CD14-positive monocyte (primary cell): ENCODE measurements around the gene ADK. TPM values are rescaled to one million over a fixed set of nuclear protein-coding genes. Genes with fewer than 3 reads are reported as not detected.

ENCODE experiments used
- DNase-seq, 3 donors: peaks; one replicate each; pipeline ENCODE4 v3.0.0-alpha.2; 2011 to 2022
- H2AFZ ChIP-seq: 2 replicates; pipeline ENCODE4 v1.6.0; 2012; ENCODE audit warnings: mild to moderate bottlenecking, low read depth, low read length, inconsistent platforms; ENCODE audit not compliant: insufficient read depth, poor library complexity, severe bottlenecking
- H3K27ac ChIP-seq, 2 donors: 1 replicate in 1 of 2; 2 replicates in 1 of 2; pipeline ENCODE4 v1.5.1; 2012 to 2013; ENCODE audit warnings: low read length in 2 of 2, control low read depth in 1 of 2, inconsistent platforms in 1 of 2, low read depth in 1 of 2, mild to moderate bottlenecking in 1 of 2
- H3K27me3 ChIP-seq, 2 donors: one replicate each; pipeline versions ENCODE4 v1.6.0 to v1.6.1; 2011 to 2013; ENCODE audit warnings: low read length in 2 of 2; ENCODE audit not compliant: control insufficient read depth in 2 of 2, insufficient read depth in 2 of 2
- H3K36me3 ChIP-seq, 2 donors: replicated peaks in 1 of 2; 1 replicate in 1 of 2; 2 replicates in 1 of 2; pipeline versions ENCODE4 v1.5.1 to v1.6.1; 2012 to 2013; ENCODE audit warnings: low read length in 2 of 2, control low read depth in 1 of 2, inconsistent platforms in 1 of 2, mild to moderate bottlenecking in 1 of 2; ENCODE audit not compliant: insufficient read depth in 2 of 2, control insufficient read depth in 1 of 2
- H3K4me1 ChIP-seq, 2 donors: 1 replicate in 1 of 2; 2 replicates in 1 of 2; pipeline versions ENCODE4 v1.5.1 to v1.6.1; 2012 to 2013; ENCODE audit warnings: low read length in 2 of 2, control low read depth in 1 of 2, inconsistent platforms in 1 of 2, mild to moderate bottlenecking in 1 of 2, moderate library complexity in 1 of 2; ENCODE audit not compliant: insufficient read depth in 2 of 2, control insufficient read depth in 1 of 2
- H3K4me2 ChIP-seq: replicated peaks from 2 replicates; pipeline ENCODE3; 2012; ENCODE audit warnings: low read length, moderate library complexity, mild to moderate bottlenecking; ENCODE audit not compliant: poor library complexity, severe bottlenecking; ENCODE audit errors: extremely low read depth
- H3K4me3 ChIP-seq, 3 experiments: fragments of 200-600 bp in 1 of 3; sonication (generic) in 1 of 3; replicated peaks in 1 of 3; 1 replicate in 2 of 3; 2 replicates in 1 of 3; pipeline ENCODE4 v1.5.1; 2011 to 2013; ENCODE audit warnings: low read length in 3 of 3, mild to moderate bottlenecking in 3 of 3, control low read depth in 2 of 3, low read depth in 2 of 3, inconsistent platforms in 1 of 3, moderate library complexity in 1 of 3
- H3K79me2 ChIP-seq: 2 replicates; pipeline ENCODE4 v1.6.0; 2012; ENCODE audit warnings: mild to moderate bottlenecking, control low read depth, inconsistent platforms, low read length, moderate library complexity; ENCODE audit not compliant: insufficient read depth
- H3K9ac ChIP-seq: 2 replicates; pipeline ENCODE4 v1.6.0; 2017; ENCODE audit warnings: low read length, mild to moderate bottlenecking; ENCODE audit not compliant: insufficient read depth, poor library complexity, severe bottlenecking
- H3K9me3 ChIP-seq, 2 donors: replicated peaks in 1 of 2; 1 replicate in 1 of 2; 2 replicates in 1 of 2; pipeline versions ENCODE4 v1.5.1 to v1.6.1; 2012 to 2013; ENCODE audit warnings: low read length in 2 of 2, control low read depth in 1 of 2; ENCODE audit not compliant: control insufficient read depth in 1 of 2, insufficient read depth in 1 of 2
- H4K20me1 ChIP-seq: 2 replicates; pipeline ENCODE4 v1.6.0; 2012; ENCODE audit warnings: mild to moderate bottlenecking, low read length, control low read depth, moderate library complexity; ENCODE audit not compliant: insufficient read depth
- H3K27ac Mint-ChIP-seq, 7 donors: one replicate each; pipeline ENCODE4 v1.8.0; 2020; ENCODE audit warnings: mild to moderate bottlenecking in 7 of 7, mixed read lengths in 7 of 7, moderate library complexity in 6 of 7, inconsistent platforms in 2 of 7
- H3K27me3 Mint-ChIP-seq, 3 donors: one replicate each; pipeline ENCODE4 v1.8.0; 2021 to 2022; ENCODE audit warnings: low read depth in 3 of 3, mild to moderate bottlenecking in 3 of 3, mixed read lengths in 3 of 3, moderate library complexity in 3 of 3, inconsistent platforms in 1 of 3
- H3K36me3 Mint-ChIP-seq, 2 donors: one replicate each; pipeline ENCODE4 v1.8.0; 2020; ENCODE audit warnings: mixed read lengths in 2 of 2, inconsistent platforms in 1 of 2, mild to moderate bottlenecking in 1 of 2
- H3K4me1 Mint-ChIP-seq: one replicate; pipeline ENCODE4 v1.8.0; 2020; ENCODE audit warnings: mild to moderate bottlenecking, mixed read lengths
- H3K4me3 Mint-ChIP-seq, 2 donors: one replicate each; pipeline ENCODE4 v1.8.0; 2020; ENCODE audit warnings: mild to moderate bottlenecking in 2 of 2, mixed read lengths in 2 of 2, moderate library complexity in 1 of 2
- H3K9me3 Mint-ChIP-seq, 7 donors: one replicate each; pipeline ENCODE4 v1.8.0; 2020 to 2022; ENCODE audit warnings: mixed read lengths in 7 of 7, mild to moderate bottlenecking in 6 of 7, moderate library complexity in 6 of 7, inconsistent platforms in 2 of 7
- WGBS: methylation state at CpG from one replicate; pipeline ENCODE4 v1.1.5; 2013; ENCODE audit warnings: missing lambda C conversion rate; ENCODE audit not compliant: insufficient coverage; 5-methylcytosine and 5-hydroxymethylcytosine counted together
- intact Hi-C, 2 donors: fragments of 100-400 bp; cut with micrococcal nuclease; formaldehyde crosslinking; loops; one replicate each; pipeline versions ENCODE4 v1.15.0 to v1.15.1; 2023
- polyA plus RNA-seq, 3 donors: library from polyadenylated mRNA; depleted of rRNA in 1 of 3; unstranded in 2 of 3; stranded (reverse) in 1 of 3; fragments of 300-500 nt in 2 of 3; fragments of >200 nt in 1 of 3; fragmentation: Illumina TruSeq in 2 of 3; gene quantifications; 1 replicate in 2 of 3; 2 replicates in 1 of 3; pipeline ENCODE4 v1.2.3, GENCODE V29; 2012 to 2021
- TF ChIP-seq, protein P1 (sequence below): fragments of 200-600 bp; IDR thresholded peaks from one replicate; pipeline ENCODE4 v1.8.0; 2022; ENCODE audit warnings: antibody characterized with exemption, mild to moderate bottlenecking

ADK gene
- polyA plus RNA-seq, 3 donors, result 6.4 to 38.2 (median 35.7) TPM

DNA sequence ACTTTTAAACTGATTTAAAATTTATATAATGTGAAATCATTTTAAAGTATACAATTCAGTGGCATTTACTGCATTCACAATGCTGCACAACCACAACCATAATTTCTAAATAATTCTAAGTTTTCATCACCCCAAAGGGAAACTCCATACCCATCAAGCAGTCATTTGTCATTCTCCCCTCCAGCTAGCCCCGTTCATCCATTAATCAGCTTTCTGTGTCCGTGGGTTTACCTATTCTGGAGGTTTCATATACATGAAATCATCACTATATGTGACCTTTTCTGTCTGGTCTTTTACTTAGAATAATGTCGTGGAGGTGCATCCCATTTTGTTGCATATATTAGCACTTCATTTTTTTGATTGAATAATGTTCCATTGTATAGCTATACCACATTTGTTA lies 214.1 kb downstream of the ADK start:
- no peaks in the 10 kb centered on the region for H3K79me2 ChIP-seq
- no peaks in the 10 kb centered on the region for H3K4me1 ChIP-seq
- no peaks in the 10 kb centered on the region for H3K27me3 ChIP-seq
- H3K4me3 Mint-ChIP-seq, result no peak overlapping the region
- DNase-seq, result no peak
- H3K27me3 Mint-ChIP-seq, result no peaks in the 10 kb centered on the region
- no CpG with 5 or more reads among the region's 3 CpGs for WGBS
- no peak overlapping the region for H3K27ac ChIP-seq
- H3K27ac Mint-ChIP-seq, result peak overlapping the region in 1 of 7 donors; percentile 19
- H3K36me3 ChIP-seq, result peaks cover 16 to 36% of the 10 kb centered on the region in 2 donors
- peaks cover 8 to 25% (median 22%) of the 10 kb centered on the region in 7 donors for H3K9me3 Mint-ChIP-seq
- H3K36me3 Mint-ChIP-seq, result peaks cover 36 to 40% of the 10 kb centered on the region in 2 donors
- peaks cover 12 to 18% of the 10 kb centered on the region in 2 donors for H3K9me3 ChIP-seq
- H3K9ac ChIP-seq, result no peak overlapping the region
- no peaks in the 10 kb centered on the region for H4K20me1 ChIP-seq
- no peaks in the 10 kb centered on the region for H3K4me1 Mint-ChIP-seq
- H2AFZ ChIP-seq, result no peak overlapping the region
- TF ChIP-seq, protein P1, sequence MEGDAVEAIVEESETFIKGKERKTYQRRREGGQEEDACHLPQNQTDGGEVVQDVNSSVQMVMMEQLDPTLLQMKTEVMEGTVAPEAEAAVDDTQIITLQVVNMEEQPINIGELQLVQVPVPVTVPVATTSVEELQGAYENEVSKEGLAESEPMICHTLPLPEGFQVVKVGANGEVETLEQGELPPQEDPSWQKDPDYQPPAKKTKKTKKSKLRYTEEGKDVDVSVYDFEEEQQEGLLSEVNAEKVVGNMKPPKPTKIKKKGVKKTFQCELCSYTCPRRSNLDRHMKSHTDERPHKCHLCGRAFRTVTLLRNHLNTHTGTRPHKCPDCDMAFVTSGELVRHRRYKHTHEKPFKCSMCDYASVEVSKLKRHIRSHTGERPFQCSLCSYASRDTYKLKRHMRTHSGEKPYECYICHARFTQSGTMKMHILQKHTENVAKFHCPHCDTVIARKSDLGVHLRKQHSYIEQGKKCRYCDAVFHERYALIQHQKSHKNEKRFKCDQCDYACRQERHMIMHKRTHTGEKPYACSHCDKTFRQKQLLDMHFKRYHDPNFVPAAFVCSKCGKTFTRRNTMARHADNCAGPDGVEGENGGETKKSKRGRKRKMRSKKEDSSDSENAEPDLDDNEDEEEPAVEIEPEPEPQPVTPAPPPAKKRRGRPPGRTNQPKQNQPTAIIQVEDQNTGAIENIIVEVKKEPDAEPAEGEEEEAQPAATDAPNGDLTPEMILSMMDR, result no peak
- H3K4me2 ChIP-seq, result no peak overlapping the region
- intact Hi-C loops, result no loop called here
- H3K4me3 ChIP-seq, result no peak overlapping the region

DNA sequence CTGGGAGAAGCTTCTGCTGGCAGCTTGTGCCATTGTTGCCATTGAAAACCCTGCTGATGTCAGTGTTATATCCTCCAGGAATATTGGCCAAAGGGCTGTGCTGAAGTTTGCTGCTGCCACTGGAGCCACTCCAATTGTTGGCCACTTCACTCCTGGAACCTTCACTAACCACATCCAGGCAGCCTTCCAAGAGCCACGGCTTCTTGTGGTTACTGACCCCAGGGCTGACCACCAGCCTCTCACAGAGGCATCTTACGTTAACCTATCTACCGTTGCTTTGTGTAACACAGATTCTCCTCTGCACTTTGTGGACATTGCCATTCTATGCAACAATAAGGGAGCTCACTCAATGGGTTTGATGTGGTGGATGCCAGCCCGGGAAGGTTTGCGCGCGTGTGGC lies 220.7 kb downstream of the ADK start:
- Mint-ChIP-seq H3K4me1 (no peaks in the 10 kb centered on the region), H3K9me3 (no peaks in the 10 kb centered on the region), H3K27ac (peak overlapping the region in 2 of 7 donors; percentile 12 to 79), H3K36me3 (peaks cover 21% of the 10 kb centered on the region in 2 donors), H3K27me3 (no peaks in the 10 kb centered on the region), H3K4me3 (no peak overlapping the region)
- WGBS, result 78% methylated on average over 7 of the region's 7 CpGs
- no peaks in the 10 kb centered on the region for H4K20me1 ChIP-seq
- TF ChIP-seq, protein P1, result no peak
- H3K9ac ChIP-seq, result no peak overlapping the region
- H2AFZ ChIP-seq, result no peak overlapping the region
- H3K36me3 ChIP-seq, result peaks cover 8 to 10% of the 10 kb centered on the region in 2 donors
- intact Hi-C loops, result no loop called here
- no peaks in the 10 kb centered on the region for H3K4me1 ChIP-seq
- no peak for DNase-seq
- no peaks in the 10 kb centered on the region for H3K9me3 ChIP-seq
- no peaks in the 10 kb centered on the region for H3K27me3 ChIP-seq
- H3K4me3 ChIP-seq, result no peak overlapping the region
- H3K79me2 ChIP-seq, result no peaks in the 10 kb centered on the region
- H3K4me2 ChIP-seq, result no peak overlapping the region
- no peak overlapping the region for H3K27ac ChIP-seq
